Adrenal gland (tissue), 5 donors: ENCODE data around the gene ADAMTS16.

Experiments
- CTCF ChIP-seq, 6 experiments: fragments of 450-650 bp in 4 of 6; fragments of 200-600 bp in 2 of 6; sonication (generic) in 1 of 6; IDR thresholded peaks; 1 replicate in 5 of 6; 2 replicates in 1 of 6; pipeline versions ENCODE4 v1.5.1 to v1.8.0; 2016 to 2021; ENCODE audit warnings: antibody characterized with exemption in 6 of 6, mild to moderate bottlenecking in 2 of 6, moderate library complexity in 1 of 6
- POLR2A ChIP-seq, 2 donors: fragments of 450-650 bp; IDR thresholded peaks; one replicate each; pipeline ENCODE4 v1.6.1; 2017; ENCODE audit warnings: antibody characterized with exemption in 2 of 2, mild to moderate bottlenecking in 2 of 2, moderate library complexity in 1 of 2
- donor health status: DM: no; HTN: no; CAD: no.

GRCh38 chr5:5165541-5166002, 25.4 kb downstream of the ADAMTS16 start:
- TF ChIP-seq CTCF (IDR thresholded peaks at IDR 0.05): no peak
- no peak for TF ChIP-seq POLR2A (IDR thresholded peaks at IDR 0.05)
